ENCODE measurements around the gene ARHGEF7.

ARHGEF7 gene

GRCh38 chr13:111325941-111326620 is 211.0 kb downstream of the ARHGEF7 start:
- H3K27me3 ChIP-seq = no peaks in the 10 kb centered on the region; a peak in 1 of 22 replicates
- no peaks in the 10 kb centered on the region for H3K9me3 ChIP-seq (replicated peaks in 1 of 11)
- no peak overlapping the region for H3K27ac ChIP-seq
- peaks cover 13 to 45% (median 34%) of the 10 kb centered on the region in 10 experiments for H3K4me1 ChIP-seq
- H4K20me1 ChIP-seq = peaks cover 0 to 21% (median 0%) of the 10 kb centered on the region in 11 experiments; a peak in 6 of 22 replicates
- H3K9ac ChIP-seq = no peak overlapping the region
- H3K4me3 ChIP-seq = no peak overlapping the region
- TF ChIP-seq Cebpa-rat (IDR thresholded peaks at IDR 0.05) = no peak
- no peaks in the 10 kb centered on the region for H3K36me3 ChIP-seq
- no peak overlapping the region for H3K4me2 ChIP-seq

- H3K9ac ChIP-seq = no peak overlapping the region
- no peak overlapping the region for H3K27ac ChIP-seq
- H3K27me3 ChIP-seq = no peaks in the 10 kb centered on the region; a peak in 1 of 22 replicates
- H3K36me3 ChIP-seq = no peaks in the 10 kb centered on the region
- H3K4me1 ChIP-seq = peaks cover 13 to 45% (median 34%) of the 10 kb centered on the region in 10 experiments
- H3K4me2 ChIP-seq = no peak overlapping the region
- peaks cover 0 to 21% (median 0%) of the 10 kb centered on the region in 11 experiments; a peak in 6 of 22 replicates for H4K20me1 ChIP-seq
- no peak for TF ChIP-seq Cebpa-rat (IDR thresholded peaks at IDR 0.05)
- H3K4me3 ChIP-seq = no peak overlapping the region
- no peaks in the 10 kb centered on the region for H3K9me3 ChIP-seq (replicated peaks in 1 of 11)
Observed at GRCh38 chr13:111326621-111326965, 211.5 kb downstream of the ARHGEF7 start.

DNA sequence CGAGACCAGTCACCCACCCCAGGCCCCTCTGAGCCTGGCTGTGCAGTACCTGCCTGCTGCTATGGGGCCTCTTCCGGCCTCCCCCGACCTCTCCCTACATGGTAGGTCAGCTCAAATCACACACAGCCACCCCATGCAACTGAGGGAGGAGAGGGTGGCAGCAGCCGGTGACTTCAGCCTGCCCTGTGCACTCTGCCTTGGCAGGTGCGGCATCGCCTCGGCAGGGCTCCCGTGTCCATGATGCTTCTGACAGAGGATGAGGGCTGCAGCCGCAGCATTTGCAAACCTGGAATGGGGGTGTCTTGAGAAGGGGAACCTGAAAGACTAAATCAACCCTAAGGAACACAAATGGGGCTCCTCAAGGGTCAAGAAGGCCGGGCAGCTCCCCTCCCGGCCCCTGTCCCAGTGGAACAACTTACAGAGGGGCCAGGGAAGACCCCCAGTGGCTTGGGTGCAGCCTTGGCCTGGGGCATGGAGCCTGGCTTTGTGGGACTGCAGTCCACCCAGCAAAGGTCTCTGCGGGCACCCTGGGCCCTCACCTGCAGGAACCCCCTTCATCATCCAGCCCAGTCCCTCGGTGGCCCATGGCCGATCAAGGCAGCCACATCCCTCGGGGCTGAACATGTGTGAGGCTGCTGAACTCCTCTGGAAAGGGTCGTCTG is 212.0 kb downstream of the ARHGEF7 start:
- TF ChIP-seq Cebpa-rat (IDR thresholded peaks at IDR 0.05) = no peak
- Histone ChIP-seq H3K4me2 (no peak overlapping the region; a peak in 2 of 22 replicates), H3K27ac (no peak overlapping the region), H3K4me3 (no peak overlapping the region), H3K27me3 (no peaks in the 10 kb centered on the region; a peak in 1 of 22 replicates), H3K36me3 (no peaks in the 10 kb centered on the region), H3K9me3 (replicated peaks in 1 of 11) (no peaks in the 10 kb centered on the region), H3K9ac (no peak overlapping the region), H4K20me1 (peaks cover 0 to 21% (median 0%) of the 10 kb centered on the region in 11 experiments; a peak in 6 of 22 replicates), H3K4me1 (peaks cover 13 to 44% (median 32%) of the 10 kb centered on the region in 10 experiments)

- no peak overlapping the region for H3K4me3 ChIP-seq
- peaks cover 0 to 3% (median 0%) of the 10 kb centered on the region in 11 experiments; a peak in 1 of 22 replicates for H3K9me3 ChIP-seq (replicated peaks in 1 of 11)
- H3K27ac ChIP-seq = no peak overlapping the region
- H3K4me2 ChIP-seq = no peak overlapping the region; a peak in 1 of 22 replicates
- H3K9ac ChIP-seq = no peak overlapping the region
- no peak for TF ChIP-seq Cebpa-rat (IDR thresholded peaks at IDR 0.05)
- H3K27me3 ChIP-seq = no peaks in the 10 kb centered on the region; a peak in 1 of 22 replicates
- H3K36me3 ChIP-seq = no peaks in the 10 kb centered on the region
- H4K20me1 ChIP-seq = peaks cover 0 to 16% (median 0%) of the 10 kb centered on the region in 11 experiments; a peak in 6 of 22 replicates
- H3K4me1 ChIP-seq = peaks cover 13 to 40% (median 24%) of the 10 kb centered on the region in 10 experiments
Observed at GRCh38 chr13:111327730-111328573, 212.8 kb downstream of the ARHGEF7 start.

- Histone ChIP-seq H3K27me3 (no peaks in the 10 kb centered on the region; a peak in 1 of 22 replicates), H3K4me3 (no peak overlapping the region), H3K36me3 (no peaks in the 10 kb centered on the region), H3K27ac (no peak overlapping the region), H3K9ac (no peak overlapping the region), H3K9me3 (replicated peaks in 1 of 11) (peaks cover 0 to 12% (median 3%) of the 10 kb centered on the region in 11 experiments; a peak in 8 of 22 replicates), H4K20me1 (peaks cover 0 to 8% (median 0%) of the 10 kb centered on the region in 11 experiments; a peak in 5 of 22 replicates), H3K4me2 (no peak overlapping the region), H3K4me1 (peaks cover 11 to 31% (median 16%) of the 10 kb centered on the region in 10 experiments)
- no peak for TF ChIP-seq Cebpa-rat (IDR thresholded peaks at IDR 0.05)
Observed at GRCh38 chr13:111328574-111329410, 213.7 kb downstream of the ARHGEF7 start.

- Histone ChIP-seq H3K4me2 (no peak overlapping the region), H3K4me3 (no peak overlapping the region), H3K27me3 (no peaks in the 10 kb centered on the region; a peak in 1 of 22 replicates), H4K20me1 (no peaks in the 10 kb centered on the region; a peak in 4 of 22 replicates), H3K4me1 (peaks cover 2 to 23% (median 8%) of the 10 kb centered on the region in 10 experiments; a peak in 19 of 20 replicates), H3K9me3 (replicated peaks in 1 of 11) (peaks cover 5 to 19% (median 12%) of the 10 kb centered on the region in 11 experiments; a peak in 19 of 22 replicates), H3K9ac (no peak overlapping the region), H3K27ac (no peak overlapping the region), H3K36me3 (no peaks in the 10 kb centered on the region; a peak in 1 of 22 replicates)
- no peak for TF ChIP-seq Cebpa-rat (IDR thresholded peaks at IDR 0.05)
Observed at GRCh38 chr13:111329641-111330040, 214.5 kb downstream of the ARHGEF7 start.

- H4K20me1 ChIP-seq = no peaks in the 10 kb centered on the region; a peak in 2 of 22 replicates
- peaks cover 0 to 18% (median 3%) of the 10 kb centered on the region in 10 experiments; a peak in 13 of 20 replicates for H3K4me1 ChIP-seq
- no peak overlapping the region for H3K4me3 ChIP-seq
- H3K27ac ChIP-seq = no peak overlapping the region
- no peak for TF ChIP-seq Cebpa-rat (IDR thresholded peaks at IDR 0.05)
- peaks cover 6 to 21% (median 15%) of the 10 kb centered on the region in 11 experiments; a peak in 19 of 22 replicates for H3K9me3 ChIP-seq (replicated peaks in 1 of 11)
- H3K27me3 ChIP-seq = no peaks in the 10 kb centered on the region
- H3K4me2 ChIP-seq = no peak overlapping the region
- H3K9ac ChIP-seq = no peak overlapping the region
- no peaks in the 10 kb centered on the region; a peak in 1 of 22 replicates for H3K36me3 ChIP-seq
Observed at GRCh38 chr13:111330066-111330610, 215.0 kb downstream of the ARHGEF7 start.

DNA sequence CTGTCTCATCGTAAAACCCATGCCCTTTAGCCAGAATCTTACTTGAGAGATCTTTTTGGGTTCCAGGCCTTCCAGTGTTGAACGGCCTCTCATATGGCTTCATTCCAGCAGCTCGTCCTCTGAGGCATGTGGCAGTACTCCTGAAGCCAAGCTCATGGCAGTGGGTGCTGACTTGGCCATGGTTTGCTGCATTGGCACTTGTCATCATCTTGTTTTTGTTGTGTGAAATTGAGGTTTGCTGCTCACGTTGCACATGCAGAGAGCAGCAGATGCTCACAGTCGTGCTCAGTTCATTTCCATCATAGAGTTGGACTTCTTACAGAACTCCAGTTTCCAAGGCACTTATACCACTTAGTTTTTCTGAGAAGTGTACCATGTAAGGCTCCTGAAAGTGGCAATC is 220.2 kb downstream of the ARHGEF7 start:
- Histone ChIP-seq H3K4me3 (no peak overlapping the region), H3K27me3 (no peaks in the 10 kb centered on the region)
- TF ChIP-seq Cebpa-rat (IDR thresholded peaks at IDR 0.05) = no peak

More for the DNA sequence above, 220.2 kb downstream of the ARHGEF7 start:
- Histone ChIP-seq H3K4me1 (peaks cover 0 to 7% (median 0%) of the 10 kb centered on the region in 10 experiments; a peak in 6 of 20 replicates), H3K36me3 (no peaks in the 10 kb centered on the region; a peak in 1 of 22 replicates), H4K20me1 (no peaks in the 10 kb centered on the region), H3K4me2 (no peak overlapping the region), H3K9ac (no peak overlapping the region), H3K27ac (no peak overlapping the region), H3K9me3 (replicated peaks in 1 of 11) (peaks cover 6 to 21% (median 15%) of the 10 kb centered on the region in 11 experiments; a peak in 19 of 22 replicates)

All from BLaER1 treated with 17β-estradiol and CSF1 and Interleukin-3, amounts not matched to agents 10 nM and 100 nM (cell line).